Measurements from ENCODE around the gene STK38L. TPM values are rescaled to one million over a fixed set of nuclear protein-coding genes. Genes with fewer than 3 reads are reported as not detected.

Gene STK38L
- total and polyA plus RNA-seq, 2 of the 8 experiments (the other 6 are each of a cell fraction or from before 2014, with no cell fraction given): 8.1 to 63.6 TPM

DNA sequence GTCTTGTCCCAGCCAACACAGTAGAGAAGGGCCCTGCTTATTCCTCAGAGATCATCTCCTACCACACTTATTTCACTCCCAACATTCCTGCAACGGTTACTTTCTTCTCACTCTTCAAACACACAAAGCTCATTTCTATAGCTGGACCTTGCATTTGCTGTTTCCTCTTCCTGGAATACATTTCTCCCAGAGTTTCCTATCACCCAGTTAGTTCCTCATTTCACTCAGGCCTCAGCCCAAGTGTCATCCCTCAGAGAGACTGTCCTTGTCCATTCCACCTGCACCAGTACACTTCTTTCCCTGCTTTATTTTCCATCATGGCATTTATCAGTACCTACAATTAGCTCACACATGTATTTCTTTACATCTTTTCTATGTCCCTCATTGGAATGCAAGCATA, 14.7 kb upstream of the STK38L start:
- no peak overlapping the region for H2BK20ac ChIP-seq (ENCODE audit: low read length)
- H3K56ac ChIP-seq (replicated peaks; ENCODE audit: insufficient read length, low read depth, low read length): no peak overlapping the region
- ChIA-PET CTCF (ENCODE audit: partially characterized antibody) (interaction anchor here (1.6 to 2.5 kb wide), 2 partner anchors 14 to 76 kb away, joined by 5 to 12 read pairs; partner anchors contain the start of gene STK38L), POLR2A (ENCODE audit: partially characterized antibody) (no interaction called here)
- no peak overlapping the region for H2AK5ac ChIP-seq (ENCODE audit: low read depth, low read length)
- no peak overlapping the region for H2BK120ac ChIP-seq (replicated peaks; ENCODE audit: low read depth, low read length)
- no peak overlapping the region for H4K91ac ChIP-seq (replicated peaks; ENCODE audit: insufficient read length, low read length)
- H3K79me1 ChIP-seq (ENCODE audit: low read depth, low read length): no peaks in the 10 kb centered on the region
- H3K27me3 ChIP-seq (replicated peaks in 1 of 4; ENCODE audit: control insufficient read depth in 3 of 4, extremely low read depth in 1 of 4, insufficient read depth in 3 of 4, low read length in 3 of 4): peaks cover 0 to 1% (median 0%) of the 10 kb centered on the region in 4 experiments; a peak in 1 of 7 replicates
- no peaks in the 10 kb centered on the region for H3K4me1 ChIP-seq (replicated peaks in 1 of 4; ENCODE audit: control insufficient read depth in 3 of 4, insufficient read depth in 4 of 4, low read length in 3 of 4)
- no peak overlapping the region for H4K5ac ChIP-seq (ENCODE audit: insufficient read length, low read depth, low read length)
- 74% methylated on average over 1 of the region's 1 CpG; no CpG with 5 or more reads in 1 of the 2 experiments for WGBS, 2 experiments (ENCODE audit: extremely low coverage in 1 of 2, insufficient coverage in 1 of 2, insufficient read length in 1 of 2, insufficient replicate concordance in 2 of 2, low coverage in 1 of 2, low lambda C conversion rate in 2 of 2, missing lambda C conversion rate in 1 of 2)
- H3K4ac ChIP-seq (replicated peaks; ENCODE audit: insufficient read length, low read depth, low read length): no peak overlapping the region
- no peak overlapping the region for H3K18ac ChIP-seq (ENCODE audit: extremely low read depth, low read length)
- no peak overlapping the region for H3K27ac ChIP-seq (ENCODE audit: low read depth, low read length)
- H3K23ac ChIP-seq (ENCODE audit: insufficient read length): no peak overlapping the region
- no peak overlapping the region for H2BK15ac ChIP-seq (ENCODE audit: low read length)
- no peak overlapping the region for H3K4me2 ChIP-seq (ENCODE audit: insufficient read depth in 1 of 2, low read depth in 2 of 2, low read length in 2 of 2)
- no peak overlapping the region for H2BK5ac ChIP-seq (ENCODE audit: low read depth, low read length)
- H3K9ac ChIP-seq (replicated peaks in 1 of 4; ENCODE audit: extremely low read depth in 1 of 4, low read depth in 3 of 4, low read length in 3 of 4): no peak overlapping the region
- H3K4me3 ChIP-seq (ENCODE audit: extremely low read depth in 1 of 4, insufficient read depth in 2 of 4, low read depth in 3 of 4, low read length in 4 of 4): no peak overlapping the region
- no peaks in the 10 kb centered on the region for H3K36me3 ChIP-seq (ENCODE audit: control insufficient read depth in 2 of 4, insufficient read depth in 4 of 4, low read length in 3 of 4)
- no peak overlapping the region for H2AFZ ChIP-seq (ENCODE audit: low read length)
- DNase-seq (ENCODE audit: low read depth in 1 of 2, low spot score in 2 of 2) (no peak), FAIRE-seq (no peak)
- H3K14ac ChIP-seq (ENCODE audit: insufficient read length): no peak overlapping the region
- no peaks in the 10 kb centered on the region for H3K9me3 ChIP-seq (ENCODE audit: insufficient read depth in 2 of 2, low read depth in 1 of 2, low read length in 1 of 2)
- no peaks in the 10 kb centered on the region for H3K79me2 ChIP-seq (ENCODE audit: control insufficient read depth in 1 of 2, insufficient read depth in 2 of 2, low read length in 2 of 2)
- no peak overlapping the region for H4K8ac ChIP-seq (ENCODE audit: extremely low read depth, insufficient read depth, low read length)
- H4K20me1 ChIP-seq (replicated peaks in 1 of 2; ENCODE audit: control insufficient read depth in 1 of 2, insufficient read depth in 2 of 2, low read length in 2 of 2): no peaks in the 10 kb centered on the region
- H3K23me2 ChIP-seq (ENCODE audit: low read depth, low read length): no peaks in the 10 kb centered on the region
- H2BK12ac ChIP-seq (ENCODE audit: low read depth, low read length): no peak overlapping the region
- TF ChIP-seq, protein P1, sequence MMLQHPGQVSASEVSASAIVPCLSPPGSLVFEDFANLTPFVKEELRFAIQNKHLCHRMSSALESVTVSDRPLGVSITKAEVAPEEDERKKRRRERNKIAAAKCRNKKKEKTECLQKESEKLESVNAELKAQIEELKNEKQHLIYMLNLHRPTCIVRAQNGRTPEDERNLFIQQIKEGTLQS (IDR thresholded peaks at IDR 0.05; ENCODE audit: insufficient read depth, low read depth, low read length): no peak
- TF ChIP-seq POLR2AphosphoS5 (IDR thresholded peaks at IDR 0.05; ENCODE audit: low read depth, low read length): no peak
- no peak for TF ChIP-seq TAF7 (optimal IDR thresholded peaks at IDR 0.05; ENCODE audit: borderline replicate concordance, low read depth, low read length)
- TF ChIP-seq SRF (IDR thresholded peaks at IDR 0.05; ENCODE audit: low read depth, low read length): no peak
- TF ChIP-seq SP2 (IDR thresholded peaks at IDR 0.05; ENCODE audit: low read length): no peak
- no peak for TF ChIP-seq CREB1 (IDR thresholded peaks at IDR 0.05)
- no peak for TF ChIP-seq SIN3A (conservative IDR thresholded peaks at IDR 0.05 in 1 of 2, IDR thresholded peaks at IDR 0.05 in 1 of 2; ENCODE audit: low read depth in 1 of 2, low read length in 2 of 2)
- no peak for TF ChIP-seq MAFK (IDR thresholded peaks at IDR 0.05; ENCODE audit: low read depth, low read length)
- no peak for TF ChIP-seq NRF1 (IDR thresholded peaks at IDR 0.05; ENCODE audit: low read depth, low read length)
- TF ChIP-seq, protein P2, sequence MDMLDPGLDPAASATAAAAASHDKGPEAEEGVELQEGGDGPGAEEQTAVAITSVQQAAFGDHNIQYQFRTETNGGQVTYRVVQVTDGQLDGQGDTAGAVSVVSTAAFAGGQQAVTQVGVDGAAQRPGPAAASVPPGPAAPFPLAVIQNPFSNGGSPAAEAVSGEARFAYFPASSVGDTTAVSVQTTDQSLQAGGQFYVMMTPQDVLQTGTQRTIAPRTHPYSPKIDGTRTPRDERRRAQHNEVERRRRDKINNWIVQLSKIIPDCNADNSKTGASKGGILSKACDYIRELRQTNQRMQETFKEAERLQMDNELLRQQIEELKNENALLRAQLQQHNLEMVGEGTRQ (IDR thresholded peaks at IDR 0.05; ENCODE audit: low read length): no peak
- TF ChIP-seq FOSL1 (IDR thresholded peaks at IDR 0.05; ENCODE audit: insufficient read depth, low read depth, low read length): no peak
- TF ChIP-seq EZH2 (IDR thresholded peaks at IDR 0.05; ENCODE audit: low read depth, low read length, severe bottlenecking): no peak
- no peak for TF ChIP-seq POU5F1 (IDR thresholded peaks at IDR 0.05; ENCODE audit: low read depth, low read length)

All from H1 (cell line).